A549 treated with CORT108297 at 1 μM for 4 hours (cell line): ENCODE results near the gene FAM13A. TPM values are rescaled to one million over a fixed set of nuclear protein-coding genes. Genes with fewer than 3 reads are reported as not detected.

Experiments used
- total RNA-seq: library from RNA; stranded (reverse); fragments of 200-300 nt; extraction: Qiagen RNA extraction; gene quantifications from 5 replicates; pipeline ENCODE4 v1.2.3, GENCODE V29; 2022

FAM13A gene
- total RNA-seq: 4.6 to 6.2 TPM (median 5.6 TPM) in 5 replicates

GRCh38 chr4:89056953-89057398, at the start of gene FAM13A:
FAM13A (minus strand) TSS chr4:89057185; CDS start chr4:89056964, 221 bp downstream.

GRCh38 chr4:88697588-88698329, 359.2 kb downstream of the FAM13A start, which contains the start of gene NAP1L5:
NAP1L5 (minus strand) TSS chr4:88697829; CDS start chr4:88697754, 75 bp downstream.

Other genes starting within 250 kb of the FAM13A start
- 4.2 to 7.1 TPM (median 5.0 TPM) in 5 replicates for gene TIGD2, start 54.3 kb upstream of the FAM13A start, total RNA-seq